Esophagus squamous epithelium (tissue), 5 donors: ENCODE data around the gene COMMD6. TPM values are rescaled to one million over a fixed set of nuclear protein-coding genes. Genes with fewer than 3 reads are reported as not detected.

Experiments used
- DNase-seq: peaks from one replicate; lab custom pipeline; 2025; lab: John Stamatoyannopoulos, UW
- H3K27ac ChIP-seq, 4 donors: fragments of 200-600 bp; sonication (generic); one replicate each; pipeline ENCODE4 v1.5.1; 2016 to 2019; ENCODE audit warnings: mild to moderate bottlenecking in 1 of 4
- H3K27me3 ChIP-seq, 4 donors: fragments of 200-600 bp; sonication (generic); 1 replicate in 3 of 4; 2 replicates in 1 of 4; pipeline versions ENCODE4 v1.5.1 to v1.6.0; 2017 to 2021; ENCODE audit warnings: antibody characterized with exemption in 1 of 4
- H3K36me3 ChIP-seq, 3 donors: fragments of 200-600 bp; sonication (generic); one replicate each; pipeline ENCODE4 v1.5.1; 2016 to 2019
- H3K4me1 ChIP-seq, 3 donors: fragments of 200-600 bp; sonication (generic); one replicate each; pipeline ENCODE4 v1.5.1; 2017 to 2019
- H3K4me3 ChIP-seq, 4 donors: fragments of 200-600 bp; sonication (generic); 1 replicate in 3 of 4; 2 replicates in 1 of 4; pipeline ENCODE4 v1.5.1; 2016 to 2019; ENCODE audit warnings: mild to moderate bottlenecking in 2 of 4, moderate library complexity in 1 of 4
- H3K9me3 ChIP-seq, 3 donors: fragments of 200-600 bp; sonication (generic); one replicate each; pipeline ENCODE4 v1.5.1; 2016 to 2019
- POLR2A ChIP-seq, 4 donors: fragments of 450-650 bp; IDR thresholded peaks; one replicate each; pipeline ENCODE4 v1.6.1; 2017; ENCODE audit warnings: antibody characterized with exemption in 4 of 4, mild to moderate bottlenecking in 4 of 4, moderate library complexity in 3 of 4
- WGBS, 2 donors: methylation state at CpG; one replicate each; pipeline ENCODE4 v1.1.5; 2018; 5-methylcytosine and 5-hydroxymethylcytosine counted together
- intact Hi-C: fragments of 100-400 bp; cut with DNase I; formaldehyde crosslinking; loops from one replicate; pipeline ENCODE4 v1.15.0; 2022
- total RNA-seq, 4 donors: library from RNA; depleted of rRNA; stranded (reverse); fragments of >200 nt; gene quantifications; one replicate each; pipeline ENCODE4 v1.1.0, GENCODE V29; 2016
- TF ChIP-seq, protein P1 (sequence below), 6 experiments: fragments of 450-650 bp in 4 of 6; fragments of 200-600 bp in 2 of 6; sonication (generic) in 2 of 6; IDR thresholded peaks; one replicate each; pipeline ENCODE4 v1.5.1; 2016 to 2019; ENCODE audit warnings: antibody characterized with exemption in 6 of 6, mild to moderate bottlenecking in 4 of 6, moderate library complexity in 4 of 6
- donor health status: DM: yes; HTN: yes; CAD: no.

The COMMD6 gene
- total RNA-seq, 4 donors from 2014 or later, result 19.0 to 61.4 (median 38.1) TPM

DNA sequence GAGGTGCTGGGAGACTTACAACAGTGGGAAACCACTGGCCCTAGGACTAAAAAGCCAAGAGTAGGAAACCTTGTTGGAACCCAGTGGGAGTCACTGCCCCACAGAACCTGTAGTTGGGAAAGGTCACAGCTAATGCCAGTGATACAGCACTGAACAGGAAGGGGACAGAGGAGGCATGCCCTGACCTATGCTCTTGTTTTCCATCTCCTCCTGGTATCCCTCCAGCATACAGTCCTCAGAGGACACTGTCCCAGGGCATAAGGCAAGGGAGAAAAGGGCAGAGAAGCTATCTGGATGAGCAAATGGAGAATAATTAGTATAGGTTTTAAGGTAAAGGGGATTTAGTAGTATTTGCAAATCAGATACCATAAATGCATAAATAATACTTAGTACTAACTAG, 44.5 kb downstream of the COMMD6 start:
- H3K9me3 ChIP-seq, result no peaks in the 10 kb centered on the region
- intact Hi-C loops, result no loop called here
- TF ChIP-seq, protein P1, sequence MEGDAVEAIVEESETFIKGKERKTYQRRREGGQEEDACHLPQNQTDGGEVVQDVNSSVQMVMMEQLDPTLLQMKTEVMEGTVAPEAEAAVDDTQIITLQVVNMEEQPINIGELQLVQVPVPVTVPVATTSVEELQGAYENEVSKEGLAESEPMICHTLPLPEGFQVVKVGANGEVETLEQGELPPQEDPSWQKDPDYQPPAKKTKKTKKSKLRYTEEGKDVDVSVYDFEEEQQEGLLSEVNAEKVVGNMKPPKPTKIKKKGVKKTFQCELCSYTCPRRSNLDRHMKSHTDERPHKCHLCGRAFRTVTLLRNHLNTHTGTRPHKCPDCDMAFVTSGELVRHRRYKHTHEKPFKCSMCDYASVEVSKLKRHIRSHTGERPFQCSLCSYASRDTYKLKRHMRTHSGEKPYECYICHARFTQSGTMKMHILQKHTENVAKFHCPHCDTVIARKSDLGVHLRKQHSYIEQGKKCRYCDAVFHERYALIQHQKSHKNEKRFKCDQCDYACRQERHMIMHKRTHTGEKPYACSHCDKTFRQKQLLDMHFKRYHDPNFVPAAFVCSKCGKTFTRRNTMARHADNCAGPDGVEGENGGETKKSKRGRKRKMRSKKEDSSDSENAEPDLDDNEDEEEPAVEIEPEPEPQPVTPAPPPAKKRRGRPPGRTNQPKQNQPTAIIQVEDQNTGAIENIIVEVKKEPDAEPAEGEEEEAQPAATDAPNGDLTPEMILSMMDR (IDR thresholded peaks at IDR 0.05), result no peak
- no peak for TF ChIP-seq POLR2A (IDR thresholded peaks at IDR 0.05)
- peaks cover 0 to 7% (median 0%) of the 10 kb centered on the region in 3 donors for H3K4me1 ChIP-seq
- no peak overlapping the region for H3K27ac ChIP-seq
- H3K27me3 ChIP-seq, result no peaks in the 10 kb centered on the region
- H3K36me3 ChIP-seq, result no peaks in the 10 kb centered on the region
- H3K4me3 ChIP-seq, result no peak overlapping the region
- DNase-seq, result no peak

DNA sequence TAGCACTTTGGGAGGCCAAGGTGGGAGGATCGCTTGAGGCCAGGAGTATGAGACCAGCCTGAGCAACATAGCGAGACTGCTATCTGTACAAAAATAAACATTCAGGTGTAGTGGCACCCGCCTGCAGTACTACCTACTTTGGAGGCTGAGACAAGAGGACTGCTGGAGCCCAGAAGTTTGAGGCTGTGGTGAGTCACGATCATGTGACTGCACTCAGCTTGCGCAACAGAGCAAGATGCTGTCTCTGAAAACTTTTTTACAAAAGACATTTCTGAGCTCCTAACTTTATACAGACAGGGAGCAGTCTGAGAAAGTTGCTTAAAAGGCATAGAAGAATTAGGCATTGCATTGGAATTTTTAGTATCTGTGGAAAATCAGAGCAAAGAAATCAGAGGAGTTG, 45.3 kb downstream of the COMMD6 start:
- no peak for DNase-seq
- H3K27me3 ChIP-seq, result peaks cover 0 to 2% (median 0%) of the 10 kb centered on the region in 4 donors
- intact Hi-C loops, result no loop called here
- H3K36me3 ChIP-seq, result no peaks in the 10 kb centered on the region
- WGBS, 2 donors, result 90 to 96% methylated on average over 5 of the region's 5 CpGs
- no peak overlapping the region for H3K4me3 ChIP-seq
- no peaks in the 10 kb centered on the region for H3K9me3 ChIP-seq
- H3K27ac ChIP-seq, result no peak overlapping the region
- H3K4me1 ChIP-seq, result peaks cover 0 to 7% (median 0%) of the 10 kb centered on the region in 3 donors
- TF ChIP-seq POLR2A (IDR thresholded peaks at IDR 0.05), result no peak
- TF ChIP-seq, protein P1 (IDR thresholded peaks at IDR 0.05), result no peak

DNA sequence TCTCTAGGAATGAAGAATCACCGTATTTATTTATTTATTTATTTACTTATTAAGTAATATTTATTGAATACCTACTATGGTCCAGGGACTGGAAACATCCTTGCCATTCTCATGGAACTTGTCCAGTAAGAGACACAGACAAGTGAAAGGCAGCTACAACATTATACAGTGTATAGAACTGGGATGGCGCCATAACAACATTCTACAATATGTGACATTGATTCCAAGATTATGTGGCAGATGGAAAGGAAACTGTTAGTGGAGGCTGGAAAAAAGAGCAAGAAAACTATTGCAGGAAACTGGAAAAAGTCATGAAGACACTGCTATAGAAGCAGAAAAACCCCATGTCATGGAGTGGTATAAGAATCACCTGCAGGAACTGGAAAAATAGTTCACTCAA, 46.3 kb downstream of the COMMD6 start:
- WGBS, 2 donors, result 76 to 89% methylated on average over 2 of the region's 2 CpGs

DNA sequence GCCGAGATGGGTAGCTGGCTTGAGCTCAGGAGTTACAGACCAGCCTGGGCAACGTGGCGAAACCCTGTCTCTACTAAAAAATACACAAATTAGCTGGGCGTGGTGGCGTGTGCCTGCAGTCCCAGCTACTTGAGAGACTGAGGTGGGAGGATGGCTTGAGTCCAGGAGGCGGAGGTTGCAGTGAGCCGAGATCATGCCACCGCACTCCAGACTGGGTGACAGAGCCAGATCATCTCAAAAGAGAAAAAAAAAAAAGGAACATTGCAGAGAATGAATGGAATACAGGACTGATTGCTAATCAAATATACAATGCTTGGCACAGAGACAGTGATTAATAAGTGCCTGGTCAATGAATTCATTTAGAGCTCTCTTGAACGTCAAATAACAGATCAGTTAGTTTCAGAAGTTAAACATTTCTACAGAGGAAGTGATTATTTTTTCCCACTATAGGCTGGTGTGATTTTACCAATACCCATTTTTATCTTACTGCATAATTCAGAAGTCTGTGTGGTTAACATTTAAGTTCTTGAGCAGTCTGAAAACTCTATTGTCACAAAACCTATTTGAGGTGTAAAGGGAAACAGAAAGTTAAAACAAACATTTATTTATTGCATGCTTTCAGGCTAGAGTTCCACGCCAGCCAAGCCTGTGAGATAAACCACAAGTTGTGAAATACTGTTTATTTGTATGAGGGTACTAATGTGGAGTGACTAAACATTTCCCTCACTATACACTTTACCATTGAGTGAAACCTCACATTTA, 48.0 kb downstream of the COMMD6 start:
- no peaks in the 10 kb centered on the region for H3K36me3 ChIP-seq
- no peak for TF ChIP-seq POLR2A (IDR thresholded peaks at IDR 0.05)
- TF ChIP-seq, protein P1 (IDR thresholded peaks at IDR 0.05), result no peak
- peaks cover 0 to 3% (median 0%) of the 10 kb centered on the region in 4 donors for H3K27me3 ChIP-seq
- intact Hi-C loops, result no loop called here
- H3K4me1 ChIP-seq, result peaks cover 0 to 7% (median 0%) of the 10 kb centered on the region in 3 donors
- H3K27ac ChIP-seq, result no peak overlapping the region
- WGBS, 2 donors, result 12 to 33% methylated on average over 10 of the region's 10 CpGs
- no peaks in the 10 kb centered on the region for H3K9me3 ChIP-seq
- no peak for DNase-seq
- H3K4me3 ChIP-seq, result no peak overlapping the region

More for the DNA sequence above, 46.3 kb downstream of the COMMD6 start:
- no peaks in the 10 kb centered on the region for H3K36me3 ChIP-seq
- intact Hi-C loops, result no loop called here
- no peak for DNase-seq
- H3K27me3 ChIP-seq, result peaks cover 0 to 3% (median 0%) of the 10 kb centered on the region in 4 donors
- no peak overlapping the region for H3K4me3 ChIP-seq
- peaks cover 0 to 7% (median 0%) of the 10 kb centered on the region in 3 donors for H3K4me1 ChIP-seq
- TF ChIP-seq, protein P1 (IDR thresholded peaks at IDR 0.05), result no peak
- TF ChIP-seq POLR2A (IDR thresholded peaks at IDR 0.05), result no peak
- H3K27ac ChIP-seq, result no peak overlapping the region
- no peaks in the 10 kb centered on the region for H3K9me3 ChIP-seq
